GM12878 (cell line): Measurements from ENCODE around the gene ARMC3. TPM values are rescaled to one million over a fixed set of nuclear protein-coding genes. Genes with fewer than 3 reads are reported as not detected.

Source experiments
- ATAC-seq: fragments of 200-7000 bp; cut with Tn5 transposase; 3 replicates; pipeline ENCODE4 v1.9.1; 2020; ENCODE audit warnings: mild to moderate bottlenecking, moderate library complexity
- BruUV-seq: library from RNA; stranded (reverse); fragments of 400-500 nt; replicated peaks from 2 replicates; lab custom pipeline; 2021; lab: Mats Ljungman, UMichigan
- CTCF ChIA-PET: fragments of 300-600 bp; sonication (Branson Sonifier 250); formaldehyde crosslinking; extraction: SDS; loops from one replicate; lab custom pipeline; 2021; ENCODE audit warnings: inconsistent platforms; lab: Yijun Ruan, JAX
- POLR2A ChIA-PET: fragments of 350-600 bp; formaldehyde crosslinking; extraction: SDS; loops from one replicate; lab custom pipeline; 2021; ENCODE audit warnings: inconsistent platforms; lab: Charles Lee
- RAD21 ChIA-PET: fragments of 300-600 bp; sonication (Branson Sonifier 250); formaldehyde crosslinking; loops from one replicate; lab custom pipeline; 2023; ENCODE audit warnings: antibody characterized with exemption; ENCODE audit not compliant: unreplicated experiment; lab: Charles Lee
- SMC1A ChIA-PET: fragments of 300-600 bp; sonication (Branson Sonifier 250); formaldehyde crosslinking; loops from one replicate; lab custom pipeline; 2023; ENCODE audit not compliant: unreplicated experiment, uncharacterized antibody; lab: Charles Lee
- DNase-seq: peaks from one replicate; pipeline ENCODE4 v3.0.0-alpha.2; 2011; ENCODE audit warnings: low read depth, low spot score
- FAIRE-seq: peaks from 3 replicates; lab custom pipeline; 2011; peaks lifted over from hg19 to GRCh38; lab: Jason Lieb, UNC
- H2AFZ ChIP-seq: 2 replicates; pipeline ENCODE4 v1.6.0; 2011; ENCODE audit warnings: low read depth, low read length, control low read depth; ENCODE audit not compliant: control insufficient read depth
- H3K27ac ChIP-seq: 2 replicates; pipeline ENCODE4 v1.5.1; 2011; ENCODE audit warnings: control low read depth; ENCODE audit not compliant: control insufficient read depth, insufficient read depth
- H3K27me3 ChIP-seq, 2 experiments: replicated peaks in 1 of 2; 2 replicates each; pipeline versions ENCODE4 v1.6.0 to v1.6.1; 2011; ENCODE audit warnings: low read length in 1 of 2; ENCODE audit not compliant: control insufficient read depth in 2 of 2, insufficient read depth in 2 of 2
- H3K36me3 ChIP-seq, 2 experiments: 2 replicates each; pipeline ENCODE4 v1.5.1; 2011; ENCODE audit warnings: low read length in 1 of 2; ENCODE audit not compliant: control insufficient read depth in 2 of 2, insufficient read depth in 2 of 2
- H3K4me1 ChIP-seq: 2 replicates; pipeline ENCODE4 v1.6.1; 2011; ENCODE audit warnings: mild to moderate bottlenecking, low read length, moderate library complexity, mixed read lengths; ENCODE audit not compliant: control insufficient read depth, insufficient read depth
- H3K4me2 ChIP-seq: 2 replicates; pipeline ENCODE4 v1.6.0; 2011; ENCODE audit warnings: control low read depth; ENCODE audit not compliant: control insufficient read depth, insufficient read depth
- H3K4me3 ChIP-seq: fragments of 200-600 bp; sonication (generic); 2 replicates; pipeline ENCODE4 v1.5.1; 2016
- H3K79me2 ChIP-seq: 2 replicates; pipeline ENCODE4 v1.6.0; 2011; ENCODE audit warnings: low read length; ENCODE audit not compliant: control insufficient read depth, insufficient read depth
- H3K9ac ChIP-seq: 2 replicates; pipeline ENCODE4 v1.8.0; 2011; ENCODE audit warnings: low read length, control low read depth, mixed read lengths; ENCODE audit not compliant: control insufficient read depth, insufficient read depth
- H3K9me3 ChIP-seq: replicated peaks from 3 replicates; pipeline ENCODE4 v1.5.1; 2011; ENCODE audit warnings: mild to moderate bottlenecking, low read length; ENCODE audit not compliant: control insufficient read depth, insufficient read depth
- H4K20me1 ChIP-seq: 2 replicates; pipeline ENCODE4 v1.6.0; 2011; ENCODE audit not compliant: control insufficient read depth, insufficient read depth
- CUX1 ChIP-seq: IDR thresholded peaks from 2 replicates; pipeline ENCODE4 v1.6.1; 2012; ENCODE audit warnings: improper control_type of control experiment, low read depth, low read length; ENCODE audit not compliant: insufficient replicate concordance
- HDAC2 ChIP-seq: fragments of 200-600 bp; sonication (generic); IDR thresholded peaks from 2 replicates; pipeline ENCODE4 v1.6.1; 2017
- MXI1 ChIP-seq: fragments of 150-350 bp; IDR thresholded peaks from 2 replicates; pipeline ENCODE4 v1.6.1; 2011; ENCODE audit warnings: low read depth, mild to moderate bottlenecking, inconsistent platforms, low read length, improper control_type of control experiment
- ZBED1 ChIP-seq: IDR thresholded peaks from 2 replicates; pipeline ENCODE4 v1.6.1; 2016; ENCODE audit warnings: borderline replicate concordance
- WGBS: methylation state at CpG from one replicate; pipeline ENCODE4 v1.1.6; 2016; ENCODE audit warnings: low lambda C conversion rate; ENCODE audit not compliant: insufficient replicate concordance, insufficient coverage; ENCODE audit errors: missing lambda C conversion rate; 5-methylcytosine and 5-hydroxymethylcytosine counted together
- in situ Hi-C: fragments of 300-500 bp; cut with MboI; formaldehyde crosslinking; loops from 9 replicates; pipeline ENCODE4 v1.14.3; 2018; ENCODE audit warnings: mixed read lengths
- intact Hi-C: fragments of 100-400 bp; cut with micrococcal nuclease; formaldehyde crosslinking; loops from one replicate; pipeline ENCODE4 v1.14.2; 2022; ENCODE audit not compliant: unreplicated experiment
- polyA plus RNA-seq, 11 experiments: library from polyadenylated mRNA; depleted of rRNA in 4 of 11; unstranded in 6 of 11; stranded (reverse) in 5 of 11; fragments of >200 nt; fragmentation: Nextera tagmentation in 4 of 11; fragmentation: Illumina TruSeq in 1 of 11; extraction: Ambion mirVana in 4 of 11; extraction: Trizol in 1 of 11; gene quantifications; 1 replicate in 1 of 11; 2 replicates in 10 of 11; pipeline versions ENCODE4 v1.2.1 to v1.2.3, GENCODE V29; 2011 to 2016; ENCODE audit warnings: inconsistent platforms in 2 of 11, missing spikeins in 2 of 11, low read depth in 1 of 11
- total RNA-seq, 4 experiments: library from RNA; depleted of rRNA in 3 of 4; stranded (reverse); fragments of >200 nt in 3 of 4; fragmentation: Illumina TruSeq in 1 of 4; extraction: Trizol in 1 of 4; gene quantifications; 2 replicates each; pipeline versions ENCODE4 v1.2.1 to v1.2.3, GENCODE V29; 2013 to 2021
- TF ChIP-seq, protein P1 (sequence below): fragments of 450-650 bp; IDR thresholded peaks from 2 replicates; pipeline ENCODE4 v1.6.1; 2017; ENCODE audit warnings: antibody characterized with exemption, mild to moderate bottlenecking, moderate library complexity
- TF ChIP-seq, protein P2 (sequence below): fragments of 450-650 bp; IDR thresholded peaks from 2 replicates; pipeline ENCODE4 v1.6.1; 2016; ENCODE audit warnings: mild to moderate bottlenecking, moderate library complexity, borderline replicate concordance
- TF ChIP-seq, protein P3 (sequence below): IDR thresholded peaks from 2 replicates; pipeline ENCODE4 v1.6.1; 2011; ENCODE audit warnings: low read depth, mild to moderate bottlenecking, low read length, moderate library complexity, borderline replicate concordance; ENCODE audit errors: extremely low read depth

The ARMC3 gene
- total and polyA plus RNA-seq, 10 of the 15 experiments (the other 5 are each of a cell fraction or from before 2014, with no cell fraction given), result 0.01 to 0.06 TPM; not detected in 8

GRCh38 chr10:22897371-22897770, 30.5 kb upstream of the ARMC3 start:
- ATAC-seq, result no peak
- Histone ChIP-seq H3K9ac (no peak overlapping the region), H3K27me3 (no peaks in the 10 kb centered on the region), H3K4me3 (no peak overlapping the region), H3K4me2 (no peak overlapping the region), H3K9me3 (no peaks in the 10 kb centered on the region; the same call in 2 of the 3 replicates), H3K79me2 (no peaks in the 10 kb centered on the region), H3K36me3 (no peaks in the 10 kb centered on the region), H3K4me1 (no peaks in the 10 kb centered on the region), H3K27ac (no peak overlapping the region), H2AFZ (no peak overlapping the region), H4K20me1 (no peaks in the 10 kb centered on the region)
- 48% methylated on average over 4 of the region's 4 CpGs for WGBS
- BruUV-seq, result no TSS peak
- TF ChIP-seq CUX1 (no peak), HDAC2 (no peak), ZBED1 (no peak), MXI1 (no peak)
- TF ChIP-seq, protein P1, sequence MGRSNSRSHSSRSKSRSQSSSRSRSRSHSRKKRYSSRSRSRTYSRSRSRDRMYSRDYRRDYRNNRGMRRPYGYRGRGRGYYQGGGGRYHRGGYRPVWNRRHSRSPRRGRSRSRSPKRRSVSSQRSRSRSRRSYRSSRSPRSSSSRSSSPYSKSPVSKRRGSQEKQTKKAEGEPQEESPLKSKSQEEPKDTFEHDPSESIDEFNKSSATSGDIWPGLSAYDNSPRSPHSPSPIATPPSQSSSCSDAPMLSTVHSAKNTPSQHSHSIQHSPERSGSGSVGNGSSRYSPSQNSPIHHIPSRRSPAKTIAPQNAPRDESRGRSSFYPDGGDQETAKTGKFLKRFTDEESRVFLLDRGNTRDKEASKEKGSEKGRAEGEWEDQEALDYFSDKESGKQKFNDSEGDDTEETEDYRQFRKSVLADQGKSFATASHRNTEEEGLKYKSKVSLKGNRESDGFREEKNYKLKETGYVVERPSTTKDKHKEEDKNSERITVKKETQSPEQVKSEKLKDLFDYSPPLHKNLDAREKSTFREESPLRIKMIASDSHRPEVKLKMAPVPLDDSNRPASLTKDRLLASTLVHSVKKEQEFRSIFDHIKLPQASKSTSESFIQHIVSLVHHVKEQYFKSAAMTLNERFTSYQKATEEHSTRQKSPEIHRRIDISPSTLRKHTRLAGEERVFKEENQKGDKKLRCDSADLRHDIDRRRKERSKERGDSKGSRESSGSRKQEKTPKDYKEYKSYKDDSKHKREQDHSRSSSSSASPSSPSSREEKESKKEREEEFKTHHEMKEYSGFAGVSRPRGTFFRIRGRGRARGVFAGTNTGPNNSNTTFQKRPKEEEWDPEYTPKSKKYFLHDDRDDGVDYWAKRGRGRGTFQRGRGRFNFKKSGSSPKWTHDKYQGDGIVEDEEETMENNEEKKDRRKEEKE, result no peak
- TF ChIP-seq, protein P2, sequence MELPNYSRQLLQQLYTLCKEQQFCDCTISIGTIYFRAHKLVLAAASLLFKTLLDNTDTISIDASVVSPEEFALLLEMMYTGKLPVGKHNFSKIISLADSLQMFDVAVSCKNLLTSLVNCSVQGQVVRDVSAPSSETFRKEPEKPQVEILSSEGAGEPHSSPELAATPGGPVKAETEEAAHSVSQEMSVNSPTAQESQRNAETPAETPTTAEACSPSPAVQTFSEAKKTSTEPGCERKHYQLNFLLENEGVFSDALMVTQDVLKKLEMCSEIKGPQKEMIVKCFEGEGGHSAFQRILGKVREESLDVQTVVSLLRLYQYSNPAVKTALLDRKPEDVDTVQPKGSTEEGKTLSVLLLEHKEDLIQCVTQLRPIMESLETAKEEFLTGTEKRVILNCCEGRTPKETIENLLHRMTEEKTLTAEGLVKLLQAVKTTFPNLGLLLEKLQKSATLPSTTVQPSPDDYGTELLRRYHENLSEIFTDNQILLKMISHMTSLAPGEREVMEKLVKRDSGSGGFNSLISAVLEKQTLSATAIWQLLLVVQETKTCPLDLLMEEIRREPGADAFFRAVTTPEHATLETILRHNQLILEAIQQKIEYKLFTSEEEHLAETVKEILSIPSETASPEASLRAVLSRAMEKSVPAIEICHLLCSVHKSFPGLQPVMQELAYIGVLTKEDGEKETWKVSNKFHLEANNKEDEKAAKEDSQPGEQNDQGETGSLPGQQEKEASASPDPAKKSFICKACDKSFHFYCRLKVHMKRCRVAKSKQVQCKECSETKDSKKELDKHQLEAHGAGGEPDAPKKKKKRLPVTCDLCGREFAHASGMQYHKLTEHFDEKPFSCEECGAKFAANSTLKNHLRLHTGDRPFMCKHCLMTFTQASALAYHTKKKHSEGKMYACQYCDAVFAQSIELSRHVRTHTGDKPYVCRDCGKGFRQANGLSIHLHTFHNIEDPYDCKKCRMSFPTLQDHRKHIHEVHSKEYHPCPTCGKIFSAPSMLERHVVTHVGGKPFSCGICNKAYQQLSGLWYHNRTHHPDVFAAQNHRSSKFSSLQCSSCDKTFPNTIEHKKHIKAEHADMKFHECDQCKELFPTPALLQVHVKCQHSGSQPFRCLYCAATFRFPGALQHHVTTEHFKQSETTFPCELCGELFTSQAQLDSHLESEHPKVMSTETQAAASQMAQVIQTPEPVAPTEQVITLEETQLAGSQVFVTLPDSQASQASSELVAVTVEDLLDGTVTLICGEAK, result no peak
- TF ChIP-seq, protein P3, sequence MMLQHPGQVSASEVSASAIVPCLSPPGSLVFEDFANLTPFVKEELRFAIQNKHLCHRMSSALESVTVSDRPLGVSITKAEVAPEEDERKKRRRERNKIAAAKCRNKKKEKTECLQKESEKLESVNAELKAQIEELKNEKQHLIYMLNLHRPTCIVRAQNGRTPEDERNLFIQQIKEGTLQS, result no peak
- DNase-seq, result no peak
- POLR2A ChIA-PET, result no interaction called here
- RAD21 ChIA-PET, result no interaction called here
- in situ Hi-C loops, result no loop called here
- CTCF ChIA-PET, result interaction anchor here (0.9 kb wide), 1 partner anchor 34 kb away, joined by 3 read pairs; no protein-coding TSS in a partner anchor
- SMC1A ChIA-PET, result interaction anchor here (1.0 kb wide), 1 partner anchor 268 kb away, joined by 3 read pairs; no protein-coding TSS in a partner anchor
- intact Hi-C loops, result no loop called here
- no peak for FAIRE-seq
